SK-N-MC (cell line): ENCODE measurements around the gene MSL3.

ENCODE experiments used
- EZH2 ChIP-seq: fragments of 200-600 bp; sonication (generic); IDR thresholded peaks from one replicate; pipeline ENCODE4 v1.6.1; 2017; ENCODE audit warnings: antibody characterized with exemption
- FOXP2 ChIP-seq: optimal IDR thresholded peaks from 2 replicates; pipeline ENCODE3; 2011; ENCODE audit warnings: mild to moderate bottlenecking, moderate library complexity; ENCODE audit not compliant: insufficient read depth; ENCODE audit errors: extremely low read length, control extremely low read depth
- POLR2AphosphoS5 ChIP-seq: IDR thresholded peaks from 2 replicates; pipeline ENCODE4 v1.6.1; 2012; ENCODE audit warnings: mild to moderate bottlenecking, low read depth, low read length, borderline replicate concordance

DNA sequence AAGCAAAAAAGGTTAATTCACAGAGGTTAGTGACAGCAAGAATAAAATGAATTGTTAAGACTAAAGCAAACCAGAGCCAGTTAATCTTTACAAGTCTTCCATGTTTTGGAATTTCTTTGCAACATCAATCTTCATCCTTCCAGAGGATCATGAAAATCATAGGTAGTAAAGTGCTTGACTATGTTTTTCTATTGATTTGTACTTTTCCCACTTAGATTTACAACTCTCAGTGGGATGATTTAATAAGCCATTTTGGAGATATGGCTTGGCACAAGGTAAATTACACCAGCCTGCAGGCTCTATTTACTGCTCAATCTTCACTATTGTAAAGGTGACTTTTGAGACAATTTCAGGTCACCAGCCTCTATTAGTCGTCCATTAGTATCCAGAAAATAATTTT lies 26.5 kb downstream of the MSL3 start:
- TF ChIP-seq EZH2: no peak
- no peak for TF ChIP-seq POLR2AphosphoS5
- TF ChIP-seq FOXP2: no peak
